ENCODE measurements around the gene VTI1A. TPM values are rescaled to one million over a fixed set of nuclear protein-coding genes. Genes with fewer than 3 reads are reported as not detected.

Gene VTI1A
- total and polyA plus RNA-seq, 9 of the 15 experiments (the other 6 are each of a cell fraction or from before 2014, with no cell fraction given): 9.3 to 21.4 (median 16.0) TPM

GRCh38 chr10:112613620-112614019 is 166.6 kb downstream of the VTI1A start:
- TF ChIP-seq SAP30 (IDR thresholded peaks at IDR 0.05; ENCODE audit: borderline replicate concordance, insufficient read depth, low read depth, low read length, poor library complexity, severe bottlenecking) (no peak), POLR2AphosphoS5 (IDR thresholded peaks at IDR 0.05; ENCODE audit: control insufficient read depth, insufficient read depth, low read depth, low read length) (no peak), NFATC3 (IDR thresholded peaks at IDR 0.05) (no peak), FOXA1 (IDR thresholded peaks at IDR 0.05; ENCODE audit: borderline replicate concordance) (no peak)
- whole genome bisulfite sequencing (ENCODE audit: insufficient coverage, low coverage, missing lambda C conversion rate): 77% methylated on average over 6 of the region's 7 CpGs
- intact Hi-C loops (cut with micrococcal nuclease): no loop called here
- H3K4me2 ChIP-seq (ENCODE audit: insufficient read depth, low read length): no peak overlapping the region
- FAIRE-seq (no peak), ATAC-seq (no peak), DNase-seq (ENCODE audit: extremely low read depth in 1 of 4, low spot score in 3 of 4) (no peak)
- H3K9ac ChIP-seq (ENCODE audit: insufficient read depth in 1 of 2, low read depth in 2 of 2, low read length in 2 of 2): no peak overlapping the region
- H3K36me3 ChIP-seq (ENCODE audit: control insufficient read depth, insufficient read depth, low read length): no peaks in the 10 kb centered on the region
- H3K4me1 ChIP-seq (replicated peaks in 1 of 2; ENCODE audit: control insufficient read depth in 2 of 2, insufficient read depth in 2 of 2, low read length in 2 of 2): no peaks in the 10 kb centered on the region
- H3K4me3 ChIP-seq: no peak overlapping the region
- no peaks in the 10 kb centered on the region for H4K20me1 ChIP-seq (replicated peaks; ENCODE audit: control insufficient read depth, insufficient read depth, low read length)
- H3K9me1 ChIP-seq (ENCODE audit: control insufficient read depth, insufficient read depth, low read length): no peaks in the 10 kb centered on the region
- H3K79me2 ChIP-seq (ENCODE audit: control insufficient read depth, insufficient read depth, low read length): no peaks in the 10 kb centered on the region
- H3K27ac ChIP-seq (ENCODE audit: extremely low read depth, low read depth, low read length): no peak overlapping the region
- CTCF ChIA-PET (ENCODE audit: low intra/inter-chr PET ratio): no interaction called here
- H2AFZ ChIP-seq (ENCODE audit: low read depth, low read length): no peak overlapping the region
- no TSS peak for BruUV-seq (replicated peaks)
- POLR2A ChIA-PET: no interaction called here
- in situ Hi-C loops (cut with MboI): no loop called here
- H3K9me3 ChIP-seq (replicated peaks; ENCODE audit: control insufficient read depth, insufficient read depth, low read depth, low read length): no peaks in the 10 kb centered on the region
- no peaks in the 10 kb centered on the region for H3K27me3 ChIP-seq (ENCODE audit: control insufficient read depth in 2 of 2, insufficient read depth in 2 of 2, low read length in 2 of 2)

- intact Hi-C loops (cut with micrococcal nuclease): no loop called here
- BruUV-seq (replicated peaks): no TSS peak
- POLR2A ChIA-PET: no interaction called here
- no peak for TF ChIP-seq ZNF436 (CRISPR knock-in tag; IDR thresholded peaks at IDR 0.05)
- no peak for TF ChIP-seq ZBTB2 (IDR thresholded peaks at IDR 0.05)
- TF ChIP-seq SREBF1 (IDR thresholded peaks at IDR 0.05; ENCODE audit: borderline replicate concordance, low read depth, low read length): no peak
- no peak for TF ChIP-seq HOXB6 (CRISPR knock-in tag; IDR thresholded peaks at IDR 0.05; ENCODE audit: borderline replicate concordance)
- no peak for TF ChIP-seq SREBF2 (CRISPR knock-in tag; IDR thresholded peaks at IDR 0.05)
- TF ChIP-seq, protein P1, sequence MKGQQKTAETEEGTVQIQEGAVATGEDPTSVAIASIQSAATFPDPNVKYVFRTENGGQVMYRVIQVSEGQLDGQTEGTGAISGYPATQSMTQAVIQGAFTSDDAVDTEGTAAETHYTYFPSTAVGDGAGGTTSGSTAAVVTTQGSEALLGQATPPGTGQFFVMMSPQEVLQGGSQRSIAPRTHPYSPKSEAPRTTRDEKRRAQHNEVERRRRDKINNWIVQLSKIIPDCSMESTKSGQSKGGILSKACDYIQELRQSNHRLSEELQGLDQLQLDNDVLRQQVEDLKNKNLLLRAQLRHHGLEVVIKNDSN (CRISPR knock-in tag; IDR thresholded peaks at IDR 0.05): no peak
- TF ChIP-seq EGR1 (conservative IDR thresholded peaks at IDR 0.05): no peak
- no peak for TF ChIP-seq NR4A1 (CRISPR knock-in tag; IDR thresholded peaks at IDR 0.05)
- no peak for TF ChIP-seq NR4A1 (tag; IDR thresholded peaks at IDR 0.05)
- no peak for TF ChIP-seq PTRF (tag; IDR thresholded peaks at IDR 0.05)
- TF ChIP-seq PTBP1 (IDR thresholded peaks at IDR 0.05; ENCODE audit: low read depth, low read length): no peak
Observed at GRCh38 chr10:112614072-112614471, 167.1 kb downstream of the VTI1A start.

More at GRCh38 chr10:112614072-112614471, 167.1 kb downstream of the VTI1A start:
- H3K27ac ChIP-seq (ENCODE audit: extremely low read depth, low read depth, low read length): no peak overlapping the region
- H4K20me1 ChIP-seq (replicated peaks; ENCODE audit: control insufficient read depth, insufficient read depth, low read length): no peaks in the 10 kb centered on the region
- no peaks in the 10 kb centered on the region for H3K4me1 ChIP-seq (replicated peaks in 1 of 2; ENCODE audit: control insufficient read depth in 2 of 2, insufficient read depth in 2 of 2, low read length in 2 of 2)
- no peak for ATAC-seq
- FAIRE-seq: no peak
- DNase-seq (ENCODE audit: extremely low read depth in 1 of 4, low spot score in 3 of 4): no peak
- no peak overlapping the region for H3K4me3 ChIP-seq
- in situ Hi-C loops (cut with MboI): no loop called here
- H3K36me3 ChIP-seq (ENCODE audit: control insufficient read depth, insufficient read depth, low read length): no peaks in the 10 kb centered on the region
- no peak overlapping the region for H3K4me2 ChIP-seq (ENCODE audit: insufficient read depth, low read length)
- no peaks in the 10 kb centered on the region for H3K79me2 ChIP-seq (ENCODE audit: control insufficient read depth, insufficient read depth, low read length)
- CTCF ChIA-PET (ENCODE audit: low intra/inter-chr PET ratio): no interaction called here
- no peak overlapping the region for H2AFZ ChIP-seq (ENCODE audit: low read depth, low read length)
- WGBS (ENCODE audit: insufficient coverage, low coverage, missing lambda C conversion rate): 47% methylated on average over 4 of the region's 6 CpGs
- no peaks in the 10 kb centered on the region for H3K27me3 ChIP-seq (ENCODE audit: control insufficient read depth in 2 of 2, insufficient read depth in 2 of 2, low read length in 2 of 2)
- H3K9ac ChIP-seq (ENCODE audit: insufficient read depth in 1 of 2, low read depth in 2 of 2, low read length in 2 of 2): no peak overlapping the region
- no peaks in the 10 kb centered on the region for H3K9me3 ChIP-seq (replicated peaks; ENCODE audit: control insufficient read depth, insufficient read depth, low read depth, low read length)
- H3K9me1 ChIP-seq (ENCODE audit: control insufficient read depth, insufficient read depth, low read length): no peaks in the 10 kb centered on the region

All from K562 (cell line).